ENCODE results near the gene NFIB. TPM values are rescaled to one million over a fixed set of nuclear protein-coding genes. Genes with fewer than 3 reads are reported as not detected.

Gene NFIB
- total RNA-seq, 2 experiments from 2014 or later = not detected

DNA sequence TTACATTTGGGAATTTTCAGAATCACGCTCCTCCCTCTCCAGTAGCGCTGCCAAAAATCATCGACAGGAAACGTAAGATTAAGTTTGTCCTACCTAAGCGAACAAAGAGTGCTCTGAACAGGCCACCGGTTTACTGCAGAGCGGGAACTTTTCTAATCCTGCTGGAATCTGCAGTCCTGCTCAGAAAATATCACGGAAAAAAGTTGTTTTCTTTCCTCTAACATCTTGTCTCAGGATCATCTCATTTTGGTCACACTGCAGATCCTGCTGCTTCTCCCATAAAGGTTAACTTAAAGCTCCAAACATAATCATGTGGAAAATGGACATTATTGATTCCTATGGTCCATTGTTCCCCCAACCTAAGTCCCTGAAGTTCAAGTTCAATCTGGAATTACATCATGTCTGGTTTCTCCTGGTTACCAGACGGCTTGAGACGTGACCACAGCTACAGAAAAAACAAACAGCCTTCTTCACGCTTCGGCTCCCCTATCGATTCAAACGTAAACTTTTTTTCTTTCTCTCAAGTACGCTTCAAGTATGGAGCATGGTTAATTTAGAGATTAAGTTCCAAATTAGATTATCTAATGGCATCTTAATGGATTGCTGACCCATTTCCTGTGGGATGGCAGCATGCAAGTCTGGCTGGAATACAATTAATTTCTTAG lies 217.6 kb downstream of the NFIB start:
- H3K4me1 Mint-ChIP-seq (ENCODE audit: low read depth) = no peaks in the 10 kb centered on the region
- H3K9me3 Mint-ChIP-seq = no peaks in the 10 kb centered on the region
- no peak for DNase-seq
- no peak overlapping the region for H3K4me3 Mint-ChIP-seq
- CTCF ChIA-PET = no interaction called here
- H3K36me3 Mint-ChIP-seq (ENCODE audit: low read depth) = no peaks in the 10 kb centered on the region
- H3K27ac Mint-ChIP-seq = no peak overlapping the region
- H3K27me3 Mint-ChIP-seq (ENCODE audit: low read depth) = no peaks in the 10 kb centered on the region
- intact Hi-C loops (cut with micrococcal nuclease) = no loop called here

DNA sequence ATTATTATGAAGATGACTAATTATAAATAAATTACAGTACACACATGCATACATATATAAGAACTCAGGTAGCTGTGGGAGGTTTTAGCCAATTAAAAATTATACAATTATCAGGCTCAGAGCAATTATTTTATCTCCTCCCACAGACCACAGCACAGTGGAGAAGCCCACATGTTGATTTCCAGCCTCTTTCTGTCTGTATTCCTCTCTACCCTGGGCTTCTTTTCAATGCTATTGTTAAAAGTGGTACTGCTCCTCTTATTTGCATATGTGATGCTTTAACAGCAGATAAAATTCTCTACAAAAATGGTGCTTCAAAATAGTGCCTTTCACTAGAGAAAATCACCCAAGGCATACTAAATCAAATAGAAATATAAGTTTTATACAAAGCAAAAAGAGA lies 218.7 kb downstream of the NFIB start:
- no peaks in the 10 kb centered on the region for H3K27me3 Mint-ChIP-seq (ENCODE audit: low read depth)
- no peak overlapping the region for H3K27ac Mint-ChIP-seq
- H3K4me3 Mint-ChIP-seq = no peak overlapping the region
- DNase-seq = no peak
- CTCF ChIA-PET = no interaction called here
- intact Hi-C loops (cut with micrococcal nuclease) = no loop called here
- H3K36me3 Mint-ChIP-seq (ENCODE audit: low read depth) = no peaks in the 10 kb centered on the region
- H3K9me3 Mint-ChIP-seq = no peaks in the 10 kb centered on the region
- H3K4me1 Mint-ChIP-seq (ENCODE audit: low read depth) = no peaks in the 10 kb centered on the region

DNA sequence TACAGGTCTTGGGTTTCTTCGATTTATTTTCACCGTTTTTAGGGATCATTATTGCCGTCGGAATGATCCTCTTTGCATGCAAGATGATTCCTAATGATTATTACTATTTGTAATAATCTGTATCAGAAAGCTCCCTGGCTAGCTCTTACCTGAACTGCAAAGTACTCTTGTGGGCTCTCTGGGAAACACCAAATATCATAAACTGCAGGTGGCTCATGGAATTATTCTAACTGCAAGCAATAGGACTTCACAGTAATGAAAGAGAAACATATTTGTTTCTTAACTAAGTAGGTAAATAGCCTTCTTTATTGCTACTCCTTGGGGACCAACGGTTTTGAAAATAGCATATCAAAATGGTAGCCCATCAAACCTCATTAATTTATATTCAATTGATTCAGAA lies 219.4 kb downstream of the NFIB start:
- Mint-ChIP-seq H3K36me3 (ENCODE audit: low read depth) (no peaks in the 10 kb centered on the region), H3K27me3 (ENCODE audit: low read depth) (no peaks in the 10 kb centered on the region), H3K9me3 (no peaks in the 10 kb centered on the region), H3K4me3 (no peak overlapping the region), H3K27ac (no peak overlapping the region), H3K4me1 (ENCODE audit: low read depth) (no peaks in the 10 kb centered on the region)
- DNase-seq = no peak
- intact Hi-C loops (cut with micrococcal nuclease) = no loop called here
- CTCF ChIA-PET = no interaction called here

DNA sequence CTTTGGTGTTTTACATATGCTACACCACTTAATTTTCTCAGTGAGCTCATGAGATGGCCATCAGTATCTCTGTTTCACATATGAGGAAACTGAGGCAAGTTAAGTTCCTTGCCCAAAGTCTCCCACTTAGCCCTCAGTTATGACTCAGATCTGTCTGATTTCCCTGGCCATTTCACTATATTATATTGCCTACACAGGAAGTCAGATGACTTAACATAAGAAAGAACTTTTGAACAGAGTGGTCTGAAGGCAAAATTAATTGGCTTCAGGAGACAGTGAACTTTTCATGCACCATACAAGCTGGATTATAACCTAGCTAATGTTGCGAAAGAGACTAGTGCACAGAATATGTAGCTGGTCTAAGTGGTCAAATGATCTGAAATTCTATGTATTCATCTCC lies 221.6 kb downstream of the NFIB start:
- no peak for DNase-seq
- Mint-ChIP-seq H3K36me3 (ENCODE audit: low read depth) (no peaks in the 10 kb centered on the region), H3K27me3 (ENCODE audit: low read depth) (no peaks in the 10 kb centered on the region), H3K4me1 (ENCODE audit: low read depth) (no peaks in the 10 kb centered on the region), H3K9me3 (no peaks in the 10 kb centered on the region), H3K27ac (no peak overlapping the region), H3K4me3 (no peak overlapping the region)
- intact Hi-C loops (cut with micrococcal nuclease) = no loop called here
- CTCF ChIA-PET = no interaction called here

DNA sequence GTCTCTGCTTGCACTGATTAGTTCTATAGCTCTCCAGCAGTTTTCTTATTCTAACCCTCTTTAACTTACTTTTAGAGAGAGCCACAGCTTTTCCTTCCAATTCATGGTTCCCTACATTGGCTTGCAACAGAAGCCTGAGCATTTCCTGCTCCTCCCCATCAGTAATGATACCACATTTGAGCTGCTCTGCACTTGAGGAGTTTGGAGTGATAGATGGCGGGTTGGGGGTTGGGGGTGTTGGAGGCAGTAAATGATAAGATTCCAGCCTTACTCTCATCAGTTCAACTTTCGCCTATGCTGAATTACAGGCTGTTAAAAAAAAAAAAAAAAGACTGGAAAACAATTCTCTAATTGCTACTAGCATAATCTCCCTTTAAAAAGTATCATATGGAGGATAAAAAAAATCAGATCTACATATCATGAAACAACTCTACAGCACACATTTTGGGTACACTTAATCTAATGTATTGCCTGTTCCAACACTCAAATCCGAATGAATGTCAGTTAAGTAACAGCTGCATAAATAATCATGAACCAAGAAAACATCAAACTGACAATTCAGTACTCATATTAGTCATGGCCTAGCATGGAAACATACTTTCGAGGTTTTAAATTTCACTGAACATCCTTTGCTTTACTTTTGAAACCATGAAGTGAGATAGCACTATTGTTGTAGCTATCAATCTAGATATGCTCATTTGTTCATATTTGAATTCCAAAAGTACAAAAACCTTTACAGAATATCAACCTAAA lies 224.7 kb downstream of the NFIB start:
- no peak for DNase-seq
- CTCF ChIA-PET = no interaction called here

DNA sequence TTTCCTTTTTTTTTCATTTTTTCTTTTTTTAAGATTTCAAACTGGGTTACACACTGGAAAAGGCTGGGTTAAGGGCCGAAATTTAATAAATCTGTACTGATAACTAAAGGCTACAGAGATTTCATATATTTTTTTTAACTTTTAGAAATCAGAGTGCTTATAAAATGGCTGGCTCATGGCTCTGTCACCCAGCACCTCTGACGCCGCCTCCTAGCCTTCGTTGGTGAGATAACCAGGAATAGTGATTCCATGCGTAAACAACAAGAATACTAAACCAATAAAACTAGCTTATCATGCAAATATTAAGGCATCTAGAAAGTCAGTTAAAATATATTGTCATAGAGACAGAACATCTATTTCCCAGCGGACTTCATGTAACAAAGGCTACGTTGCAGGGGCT lies 226.4 kb downstream of the NFIB start:
- CTCF ChIA-PET = no interaction called here
- no peak for DNase-seq
- no peak overlapping the region for H3K27ac Mint-ChIP-seq
- no peak overlapping the region for H3K4me3 Mint-ChIP-seq
- no peaks in the 10 kb centered on the region for H3K9me3 Mint-ChIP-seq
- no peaks in the 10 kb centered on the region for H3K27me3 Mint-ChIP-seq (ENCODE audit: low read depth)
- H3K36me3 Mint-ChIP-seq (ENCODE audit: low read depth) = no peaks in the 10 kb centered on the region
- H3K4me1 Mint-ChIP-seq (ENCODE audit: low read depth) = no peaks in the 10 kb centered on the region
- intact Hi-C loops (cut with micrococcal nuclease) = no loop called here

More for the DNA sequence above, 224.7 kb downstream of the NFIB start:
- no peak overlapping the region for H3K4me3 Mint-ChIP-seq
- no peaks in the 10 kb centered on the region for H3K9me3 Mint-ChIP-seq
- no peaks in the 10 kb centered on the region for H3K27me3 Mint-ChIP-seq (ENCODE audit: low read depth)
- no peaks in the 10 kb centered on the region for H3K4me1 Mint-ChIP-seq (ENCODE audit: low read depth)
- H3K36me3 Mint-ChIP-seq (ENCODE audit: low read depth) = no peaks in the 10 kb centered on the region
- intact Hi-C loops (cut with micrococcal nuclease) = no loop called here
- H3K27ac Mint-ChIP-seq = no peak overlapping the region

DNA sequence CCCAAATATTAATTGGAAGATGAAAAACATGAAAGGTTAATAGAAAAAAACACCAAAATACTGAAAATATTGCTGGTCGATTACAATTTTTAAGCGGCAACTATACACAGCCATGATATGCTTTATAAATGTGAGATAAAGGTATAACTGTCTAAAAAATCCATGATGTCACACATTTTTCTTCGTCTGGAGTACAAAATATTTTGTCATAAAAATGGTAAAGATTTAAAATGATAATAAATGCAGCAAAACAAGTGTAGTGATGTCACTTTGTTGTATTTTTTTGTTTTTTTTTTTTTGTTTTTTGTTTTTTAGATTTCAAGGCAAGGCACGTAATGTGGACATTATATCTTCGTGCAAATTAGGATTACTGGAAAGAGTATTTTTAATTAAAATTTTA lies 227.4 kb downstream of the NFIB start:
- Mint-ChIP-seq H3K4me3 (no peak overlapping the region), H3K27me3 (ENCODE audit: low read depth) (no peaks in the 10 kb centered on the region), H3K27ac (no peak overlapping the region), H3K9me3 (no peaks in the 10 kb centered on the region), H3K36me3 (ENCODE audit: low read depth) (no peaks in the 10 kb centered on the region), H3K4me1 (ENCODE audit: low read depth) (no peaks in the 10 kb centered on the region)
- intact Hi-C loops (cut with micrococcal nuclease) = no loop called here
- DNase-seq = no peak
- CTCF ChIA-PET = no interaction called here

DNA sequence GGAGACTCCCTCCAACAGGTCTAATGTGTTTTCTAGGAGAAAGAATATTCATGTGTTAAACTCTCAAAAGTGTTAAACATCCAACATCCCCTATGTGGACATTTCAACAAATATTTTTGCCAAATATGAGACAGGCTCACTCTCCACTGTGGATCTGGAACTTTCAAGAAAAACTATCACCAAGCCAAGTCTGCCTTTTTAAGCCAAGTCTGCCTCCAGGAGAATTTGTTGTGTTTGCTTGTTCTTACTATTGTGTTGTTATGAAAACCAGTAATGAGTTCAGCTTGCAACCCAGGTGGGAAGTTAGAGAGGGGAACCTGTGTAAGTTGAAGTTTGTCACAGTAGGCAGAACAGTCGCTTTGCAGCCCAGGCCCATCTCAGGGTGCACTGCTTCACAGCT lies 228.1 kb downstream of the NFIB start:
- no peaks in the 10 kb centered on the region for H3K4me1 Mint-ChIP-seq (ENCODE audit: low read depth)
- H3K9me3 Mint-ChIP-seq = no peaks in the 10 kb centered on the region
- CTCF ChIA-PET = no interaction called here
- intact Hi-C loops (cut with micrococcal nuclease) = no loop called here
- H3K27ac Mint-ChIP-seq = no peak overlapping the region
- DNase-seq = no peak
- no peaks in the 10 kb centered on the region for H3K36me3 Mint-ChIP-seq (ENCODE audit: low read depth)
- no peaks in the 10 kb centered on the region for H3K27me3 Mint-ChIP-seq (ENCODE audit: low read depth)
- H3K4me3 Mint-ChIP-seq = no peak overlapping the region

DNA sequence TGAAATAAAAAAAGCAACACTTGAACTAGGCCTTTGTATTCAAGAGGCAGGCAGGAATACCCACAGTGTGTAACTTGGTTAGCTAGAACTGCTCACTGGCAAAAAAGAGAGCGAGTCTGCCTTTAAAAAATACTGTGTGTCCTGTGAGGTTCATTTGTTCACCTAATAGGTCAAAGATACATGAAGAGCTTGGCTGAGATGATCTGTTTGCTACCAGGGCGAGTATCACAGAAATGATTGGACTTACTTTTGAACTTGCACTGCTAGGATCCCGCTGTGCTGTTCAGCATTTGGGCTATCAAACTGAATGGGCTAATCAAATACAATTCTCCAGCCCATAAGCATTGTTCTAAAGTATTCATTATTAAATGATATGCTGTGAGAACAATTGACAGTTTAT lies 229.1 kb downstream of the NFIB start:
- Mint-ChIP-seq H3K9me3 (no peaks in the 10 kb centered on the region), H3K4me3 (no peak overlapping the region), H3K27me3 (ENCODE audit: low read depth) (no peaks in the 10 kb centered on the region), H3K27ac (no peak overlapping the region), H3K4me1 (ENCODE audit: low read depth) (no peaks in the 10 kb centered on the region), H3K36me3 (ENCODE audit: low read depth) (no peaks in the 10 kb centered on the region)
- intact Hi-C loops (cut with micrococcal nuclease) = no loop called here
- no peak for DNase-seq
- CTCF ChIA-PET = no interaction called here

DNA sequence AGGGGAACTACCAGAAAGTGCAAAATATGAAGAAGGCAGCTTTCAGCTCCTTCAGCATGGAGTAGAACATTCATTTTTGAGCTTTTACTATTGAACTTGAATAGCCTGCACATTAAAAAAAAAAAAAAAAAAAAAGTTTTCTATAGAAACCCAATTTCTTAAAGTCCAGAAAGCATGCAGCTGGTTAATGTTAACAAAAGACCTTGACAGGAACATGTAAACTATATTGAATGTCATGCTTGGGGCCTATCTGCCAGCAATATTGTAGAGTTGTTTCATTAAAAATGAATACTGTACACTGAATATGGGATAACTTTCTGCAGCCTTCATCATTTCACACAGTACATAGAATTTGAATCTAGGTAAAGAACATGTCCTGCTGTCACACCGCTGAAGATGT lies 230.6 kb downstream of the NFIB start:
- intact Hi-C loops (cut with micrococcal nuclease) = no loop called here
- Mint-ChIP-seq H3K27ac (no peak overlapping the region), H3K27me3 (ENCODE audit: low read depth) (no peaks in the 10 kb centered on the region), H3K4me3 (no peak overlapping the region), H3K36me3 (ENCODE audit: low read depth) (no peaks in the 10 kb centered on the region), H3K4me1 (ENCODE audit: low read depth) (no peaks in the 10 kb centered on the region), H3K9me3 (no peaks in the 10 kb centered on the region)
- CTCF ChIA-PET = interaction anchor here (0.7 kb wide), 1 partner anchor 794 kb away, joined by 3 read pairs; no protein-coding TSS in a partner anchor
- no peak for DNase-seq

DNA sequence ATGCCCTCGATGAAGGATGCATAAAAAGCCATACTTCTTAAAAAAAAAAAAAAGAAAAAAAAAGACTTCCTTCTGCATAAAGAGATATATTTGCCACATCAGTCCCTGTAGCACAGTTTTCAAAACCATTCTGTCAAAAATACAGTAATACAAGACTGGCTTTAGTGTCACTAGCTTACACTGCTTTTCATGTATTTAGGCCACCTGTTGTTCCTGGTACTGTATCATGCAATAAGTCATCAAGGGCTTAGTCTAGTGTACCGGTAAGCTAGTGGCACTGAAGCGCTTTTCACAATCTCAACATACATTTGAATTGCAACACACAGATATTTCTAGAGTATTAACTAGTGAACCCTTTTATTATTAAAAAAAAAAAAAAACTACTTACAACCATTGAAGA lies 231.2 kb downstream of the NFIB start:
- H3K9me3 Mint-ChIP-seq = no peaks in the 10 kb centered on the region
- no peak for DNase-seq
- intact Hi-C loops (cut with micrococcal nuclease) = no loop called here
- no peaks in the 10 kb centered on the region for H3K4me1 Mint-ChIP-seq (ENCODE audit: low read depth)
- H3K36me3 Mint-ChIP-seq (ENCODE audit: low read depth) = no peaks in the 10 kb centered on the region
- H3K4me3 Mint-ChIP-seq = no peak overlapping the region
- no peaks in the 10 kb centered on the region for H3K27me3 Mint-ChIP-seq (ENCODE audit: low read depth)
- CTCF ChIA-PET = no interaction called here
- no peak overlapping the region for H3K27ac Mint-ChIP-seq

DNA sequence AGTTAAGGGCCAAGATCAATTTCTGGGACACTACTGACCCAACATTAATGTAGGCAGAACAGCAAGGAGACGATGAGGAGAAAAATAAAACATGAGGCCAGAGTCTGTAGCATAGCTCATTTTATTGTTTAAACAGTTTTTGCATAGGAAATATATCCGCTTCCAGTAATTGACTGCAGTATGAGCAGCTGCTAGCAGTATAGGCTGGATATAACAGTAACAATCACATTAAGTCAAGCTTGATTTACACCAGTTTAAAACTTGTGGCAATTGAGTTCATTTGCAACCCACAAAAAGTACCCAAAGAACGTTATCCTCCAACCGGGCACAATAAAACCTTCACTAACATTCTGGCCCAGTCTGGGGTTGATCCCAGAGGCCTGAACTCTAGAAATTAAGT lies 232.2 kb downstream of the NFIB start:
- Mint-ChIP-seq H3K36me3 (ENCODE audit: low read depth) (no peaks in the 10 kb centered on the region), H3K27ac (no peak overlapping the region), H3K27me3 (ENCODE audit: low read depth) (no peaks in the 10 kb centered on the region), H3K4me1 (ENCODE audit: low read depth) (no peaks in the 10 kb centered on the region), H3K4me3 (no peak overlapping the region), H3K9me3 (no peaks in the 10 kb centered on the region)
- intact Hi-C loops (cut with micrococcal nuclease) = no loop called here
- CTCF ChIA-PET = interaction anchor here (1.5 kb wide), 1 partner anchor 114 kb away, joined by 4 read pairs; no protein-coding TSS in a partner anchor
- no peak for DNase-seq

DNA sequence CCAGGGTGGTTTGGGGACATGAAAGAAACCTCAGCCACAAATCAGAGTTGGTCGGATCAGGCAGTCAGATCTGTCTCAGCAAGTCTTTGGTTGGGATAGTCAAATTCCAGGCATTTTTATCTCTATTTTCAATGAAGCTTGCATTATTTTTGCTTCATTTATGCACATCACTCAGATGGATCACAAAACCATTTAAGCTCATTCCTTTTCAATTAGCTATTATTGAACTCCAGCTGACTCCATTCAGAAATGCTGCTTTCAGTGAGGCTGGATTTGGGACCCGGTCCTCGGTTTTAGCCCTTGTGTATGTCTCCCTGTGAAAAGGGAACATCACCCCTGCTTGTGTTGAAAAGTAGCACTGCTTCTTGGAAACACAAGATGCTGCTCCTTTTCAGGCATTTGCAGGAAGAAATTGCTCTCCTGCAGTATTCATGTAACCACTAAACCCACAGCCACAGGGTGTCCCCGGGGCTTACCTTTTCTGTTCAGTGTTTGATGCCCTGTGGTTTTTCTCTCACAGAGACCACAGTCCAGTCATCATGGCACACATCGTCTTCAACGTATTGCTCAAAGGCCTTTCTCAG lies 232.9 kb downstream of the NFIB start:
- no peak for DNase-seq
- Mint-ChIP-seq H3K36me3 (ENCODE audit: low read depth) (no peaks in the 10 kb centered on the region), H3K27me3 (ENCODE audit: low read depth) (no peaks in the 10 kb centered on the region), H3K4me1 (ENCODE audit: low read depth) (no peaks in the 10 kb centered on the region), H3K27ac (no peak overlapping the region), H3K4me3 (no peak overlapping the region), H3K9me3 (no peaks in the 10 kb centered on the region)
- intact Hi-C loops (cut with micrococcal nuclease) = no loop called here
- CTCF ChIA-PET = interaction anchor here (1.5 kb wide), 1 partner anchor 115 kb away, joined by 4 read pairs; no protein-coding TSS in a partner anchor

All from activated naive CD4-positive, alpha-beta T cell treated with anti-CD3 and anti-CD28 coated beads for 36 hours (primary cell).